ENCODE measurements around the gene PASD1.
"Not testable (repeated sequence)": the region's sequence is repeated elsewhere in the genome, so short reads cannot be mapped to it uniquely, and the experiment has no call there.

DNA sequence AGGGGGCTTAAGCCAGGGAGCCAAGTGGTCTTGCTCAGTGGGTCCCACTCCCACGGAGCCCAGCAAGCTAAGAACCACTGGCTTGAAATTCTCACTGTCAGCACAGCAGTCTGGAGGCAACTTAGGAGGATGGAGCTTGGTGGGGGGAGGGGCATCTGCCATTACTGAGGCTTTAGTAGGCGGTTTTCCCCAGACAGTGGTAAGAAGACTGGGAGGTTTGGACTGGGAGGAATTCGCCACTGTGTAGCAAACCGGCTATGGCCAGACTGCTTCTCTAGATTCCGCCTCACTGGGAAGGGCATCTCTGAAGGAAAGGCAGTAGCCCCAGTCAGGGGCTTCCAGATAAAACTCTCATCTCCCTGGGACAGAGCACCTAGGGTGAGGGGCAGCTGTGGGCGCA lies 17.2 kb upstream of the PASD1 start:
- not testable (repeated sequence) for TF ChIP-seq POLR2AphosphoS5 (IDR thresholded peaks at IDR 0.05; ENCODE audit: low read depth, low read length); POLR2A (IDR thresholded peaks at IDR 0.05; ENCODE audit: low read depth, low read length); SPI1 (IDR thresholded peaks at IDR 0.05; ENCODE audit: low read depth, low read length); PAX5 (IDR thresholded peaks at IDR 0.05; ENCODE audit: insufficient read depth, low read length, severe bottlenecking)
